GM12872 (cell line): ENCODE measurements around the gene SUSD4.
A peak's percentile ranks its signal among the peaks of the same experiment; 100 is the strongest.

Experiments
- TF ChIP-seq, protein P1 (sequence below): IDR thresholded peaks from 3 replicates; pipeline ENCODE4 v1.5.1; 2011; ENCODE audit warnings: low read depth, mild to moderate bottlenecking, low read length, moderate library complexity; ENCODE audit not compliant: insufficient read depth

The SUSD4 gene

DNA sequence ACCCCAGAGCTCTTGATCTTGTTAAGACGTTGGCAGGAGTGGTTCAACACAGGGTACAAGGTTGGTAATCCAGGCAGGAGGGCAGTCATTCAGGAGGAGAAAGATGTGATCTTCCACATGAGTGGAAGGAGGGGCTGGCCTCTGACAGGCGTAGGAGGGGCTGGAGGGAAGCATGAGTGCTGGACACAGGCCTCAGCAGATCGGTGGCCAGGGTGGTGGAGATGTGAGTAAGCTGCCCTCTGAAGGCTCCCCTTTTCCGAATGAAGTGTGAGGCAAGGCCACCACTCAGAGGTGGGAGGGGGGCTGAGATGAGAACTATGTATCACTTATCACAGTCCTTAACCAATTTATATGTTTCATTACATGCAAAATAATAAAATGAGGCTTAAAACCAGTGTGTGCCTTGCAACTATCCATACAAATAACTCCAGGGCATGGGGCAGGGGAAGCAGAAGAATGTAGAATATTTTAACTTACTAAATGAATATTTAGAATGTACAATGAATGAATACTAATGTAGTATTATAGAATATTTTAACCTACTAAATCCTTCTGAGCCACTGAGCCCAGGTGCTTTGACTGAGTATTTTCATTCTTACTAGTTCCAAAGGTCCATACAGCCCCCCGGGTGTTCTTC is 117.4 kb downstream of the SUSD4 start:
- TF ChIP-seq, protein P1, sequence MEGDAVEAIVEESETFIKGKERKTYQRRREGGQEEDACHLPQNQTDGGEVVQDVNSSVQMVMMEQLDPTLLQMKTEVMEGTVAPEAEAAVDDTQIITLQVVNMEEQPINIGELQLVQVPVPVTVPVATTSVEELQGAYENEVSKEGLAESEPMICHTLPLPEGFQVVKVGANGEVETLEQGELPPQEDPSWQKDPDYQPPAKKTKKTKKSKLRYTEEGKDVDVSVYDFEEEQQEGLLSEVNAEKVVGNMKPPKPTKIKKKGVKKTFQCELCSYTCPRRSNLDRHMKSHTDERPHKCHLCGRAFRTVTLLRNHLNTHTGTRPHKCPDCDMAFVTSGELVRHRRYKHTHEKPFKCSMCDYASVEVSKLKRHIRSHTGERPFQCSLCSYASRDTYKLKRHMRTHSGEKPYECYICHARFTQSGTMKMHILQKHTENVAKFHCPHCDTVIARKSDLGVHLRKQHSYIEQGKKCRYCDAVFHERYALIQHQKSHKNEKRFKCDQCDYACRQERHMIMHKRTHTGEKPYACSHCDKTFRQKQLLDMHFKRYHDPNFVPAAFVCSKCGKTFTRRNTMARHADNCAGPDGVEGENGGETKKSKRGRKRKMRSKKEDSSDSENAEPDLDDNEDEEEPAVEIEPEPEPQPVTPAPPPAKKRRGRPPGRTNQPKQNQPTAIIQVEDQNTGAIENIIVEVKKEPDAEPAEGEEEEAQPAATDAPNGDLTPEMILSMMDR = no peak

DNA sequence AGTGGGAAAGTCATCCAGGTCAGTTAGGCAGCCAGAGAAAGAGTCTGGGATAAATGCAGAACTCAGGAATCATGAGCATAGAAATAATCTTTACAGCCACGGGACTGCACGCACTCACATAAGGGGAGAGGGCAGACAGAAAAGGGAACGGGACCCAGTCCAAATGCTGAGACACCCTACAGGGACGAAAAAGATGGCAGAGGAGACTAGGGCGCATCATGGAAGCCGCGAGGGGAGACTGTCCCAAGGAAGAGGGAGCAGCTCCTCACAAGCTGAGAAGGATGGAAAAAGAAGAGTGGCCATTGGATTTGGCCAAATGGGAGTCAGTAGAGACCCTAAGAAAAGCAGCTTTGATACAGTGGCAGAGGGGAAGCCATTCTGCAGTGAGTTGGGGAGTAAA is 118.0 kb downstream of the SUSD4 start:
- TF ChIP-seq, protein P1 = no peak

DNA sequence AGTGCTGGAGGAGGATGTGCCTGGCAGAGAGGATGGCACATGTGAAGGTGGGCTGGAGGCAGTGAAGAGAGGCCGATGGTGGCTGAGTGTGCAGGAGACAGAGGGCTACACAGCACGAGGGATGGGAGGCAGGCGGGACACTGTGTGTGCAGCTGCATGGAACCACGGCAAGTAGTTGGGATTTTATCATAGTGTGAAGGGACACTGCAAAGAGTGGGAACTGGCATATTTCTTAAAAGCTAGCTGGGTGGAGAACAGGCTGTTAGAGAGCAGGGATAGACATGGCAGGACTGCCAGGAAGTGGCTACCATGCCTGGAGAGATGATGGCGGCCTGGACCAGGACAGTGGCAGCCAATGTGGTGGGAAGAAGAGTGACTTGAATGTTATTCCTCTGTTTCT is 118.6 kb downstream of the SUSD4 start:
- TF ChIP-seq, protein P1 = no peak

DNA sequence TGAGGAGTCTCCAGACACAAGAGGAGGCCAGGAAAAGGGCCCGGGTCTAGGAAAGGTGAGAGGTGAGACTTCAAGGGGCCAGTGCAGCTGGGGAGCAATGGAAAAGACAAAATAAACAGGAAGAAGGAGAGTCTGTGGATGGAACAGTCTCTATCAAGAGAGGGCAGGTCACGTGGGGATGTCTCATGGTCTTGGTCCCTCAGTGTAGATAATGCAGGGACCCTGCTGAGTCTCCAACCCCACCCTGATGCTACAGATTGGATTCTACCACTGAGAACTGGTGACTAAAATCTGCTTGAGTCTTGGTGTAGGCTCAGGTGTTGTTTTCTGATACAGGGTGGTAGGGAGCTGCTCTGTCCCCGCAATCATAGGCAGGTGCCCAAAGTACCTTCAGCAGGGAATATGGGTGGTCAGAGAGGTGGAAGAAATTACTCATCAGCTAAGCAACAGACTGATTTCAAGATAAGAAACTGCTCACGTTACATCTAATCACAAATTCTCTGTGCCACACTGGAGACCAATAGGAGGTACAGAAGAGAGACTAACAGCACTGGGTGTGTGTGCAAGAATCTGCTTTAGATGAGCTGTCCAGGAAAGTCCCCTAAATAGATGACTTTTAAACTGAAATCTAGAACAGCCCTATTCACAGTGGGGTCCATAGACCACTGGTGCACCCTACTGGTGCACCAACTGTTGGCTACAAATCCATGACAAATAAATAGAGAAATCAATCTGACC is 119.4 kb downstream of the SUSD4 start:
- TF ChIP-seq, protein P1 = 0 out of 3 replicates have a peak, but pooled peaks have one; percentile 23

DNA sequence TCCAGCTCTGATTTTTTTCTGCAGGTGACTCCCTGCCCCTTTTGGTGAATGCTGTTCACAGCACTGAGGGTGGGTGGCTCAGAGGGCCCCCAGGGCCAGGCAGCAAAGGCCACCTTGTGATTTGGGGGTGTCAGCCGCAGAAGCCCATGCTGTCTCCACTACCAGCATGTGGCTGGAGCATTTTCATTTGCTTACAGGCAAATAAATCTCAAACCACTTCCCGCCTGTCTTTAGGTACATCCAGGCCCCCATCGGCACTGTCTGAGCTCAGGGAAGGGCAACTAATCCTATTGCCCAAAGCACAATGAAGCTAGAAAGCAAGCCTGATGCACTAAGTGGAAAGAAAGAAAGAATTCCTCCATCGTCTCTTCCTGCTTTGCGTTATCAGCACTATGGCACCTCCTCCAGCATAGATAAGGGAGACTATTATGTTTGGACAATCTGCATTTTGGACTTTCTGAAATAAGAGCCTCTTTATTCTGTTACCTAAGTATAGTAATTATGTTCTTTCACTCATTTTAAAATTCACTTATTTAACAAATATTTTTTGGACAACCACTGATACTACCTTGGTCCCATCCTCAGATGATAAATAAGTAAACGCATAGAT is 120.4 kb downstream of the SUSD4 start:
- TF ChIP-seq, protein P1 = no peak

DNA sequence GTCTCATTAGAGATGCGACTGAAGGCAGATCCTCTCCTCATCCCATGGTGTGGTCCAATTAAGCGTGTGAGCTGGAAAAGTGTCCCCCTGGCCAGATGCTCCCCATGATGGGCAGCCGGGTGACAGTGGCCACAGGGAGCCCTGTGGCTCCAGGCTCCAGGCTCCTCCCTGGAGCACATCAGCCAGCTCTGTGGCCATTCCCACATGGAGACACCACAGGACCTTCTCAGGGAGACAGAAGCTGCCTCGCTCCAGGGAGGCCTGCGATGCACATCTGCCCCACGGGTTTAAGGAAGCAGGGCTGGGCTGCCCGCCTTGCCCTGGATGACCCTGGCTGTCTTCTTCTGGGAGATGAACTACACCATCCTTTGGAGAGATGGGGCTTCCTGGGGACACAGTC is 121.0 kb downstream of the SUSD4 start:
- TF ChIP-seq, protein P1 = no peak

DNA sequence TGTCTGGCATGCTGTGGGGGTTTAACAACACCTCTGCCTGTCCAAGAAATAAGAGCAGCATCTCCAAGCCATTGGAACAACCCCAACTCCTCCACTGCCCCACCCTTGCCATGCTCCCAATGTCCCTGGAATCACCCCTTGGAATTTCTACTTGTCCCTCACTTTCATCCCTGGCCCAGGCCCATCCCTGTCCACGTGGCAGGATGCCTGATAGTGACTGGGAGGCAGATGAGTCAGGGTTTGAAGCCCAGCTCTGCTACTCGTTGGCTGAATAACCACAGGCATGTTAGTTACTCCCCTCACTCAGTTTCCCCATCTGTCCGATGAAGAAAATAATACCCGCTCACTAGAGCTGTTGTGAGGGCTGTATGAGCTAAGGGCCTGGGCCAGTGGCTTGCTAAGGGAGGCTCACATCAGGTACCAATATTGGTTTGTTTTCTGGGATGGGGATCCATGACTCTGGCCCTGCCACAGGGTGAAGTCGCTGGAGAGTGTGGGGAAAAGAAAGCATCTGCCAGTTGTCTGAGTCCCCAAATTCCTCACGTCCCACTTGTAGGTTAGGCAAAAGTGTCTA is 121.5 kb downstream of the SUSD4 start:
- TF ChIP-seq, protein P1 = no peak
